Body of pancreas (tissue), 2 donors: Measurements from ENCODE around the gene POLR1E. TPM values are rescaled to one million over a fixed set of nuclear protein-coding genes. Genes with fewer than 3 reads are reported as not detected.

Experiments
- total RNA-seq, 2 donors: library from RNA; depleted of rRNA; stranded (reverse); fragments of >200 nt; gene quantifications; one replicate each; pipeline ENCODE4 v1.1.0, GENCODE V29; 2016

POLR1E gene
- total RNA-seq, 2 donors from 2014 or later = 9.6 to 15.0 TPM

Other genes with a start within 250 kb of the POLR1E start
- 10 to 100 TPM; 61.0 to 95.3 TPM for gene GRHPR, start 63.3 kb upstream of the POLR1E start, total RNA-seq
- 1 to 10 TPM; 8.8 to 9.9 TPM for gene ZBTB5, start 20.5 kb upstream of the POLR1E start, total RNA-seq
- gene FBXO10, start 90.4 kb downstream of the POLR1E start, total RNA-seq = 10 to 100 TPM; 13.2 to 15.3 TPM
- 10 to 100 TPM; 37.6 to 48.8 TPM for gene TOMM5, start 106.6 kb downstream of the POLR1E start, total RNA-seq
- under 1 TPM; 0.66 to 0.78 TPM for gene FRMPD1, start 165.0 kb downstream of the POLR1E start, total RNA-seq